HG03039 (cell line): ENCODE measurements around the gene LZTR1.

ENCODE experiments used
- ATAC-seq: cut with Tn5 transposase; IDR thresholded peaks from one replicate; pipeline ENCODE4 v1.9.1; 2021; ENCODE audit warnings: mild to moderate bottlenecking, moderate library complexity; ENCODE audit not compliant: unreplicated experiment

LZTR1 gene

DNA sequence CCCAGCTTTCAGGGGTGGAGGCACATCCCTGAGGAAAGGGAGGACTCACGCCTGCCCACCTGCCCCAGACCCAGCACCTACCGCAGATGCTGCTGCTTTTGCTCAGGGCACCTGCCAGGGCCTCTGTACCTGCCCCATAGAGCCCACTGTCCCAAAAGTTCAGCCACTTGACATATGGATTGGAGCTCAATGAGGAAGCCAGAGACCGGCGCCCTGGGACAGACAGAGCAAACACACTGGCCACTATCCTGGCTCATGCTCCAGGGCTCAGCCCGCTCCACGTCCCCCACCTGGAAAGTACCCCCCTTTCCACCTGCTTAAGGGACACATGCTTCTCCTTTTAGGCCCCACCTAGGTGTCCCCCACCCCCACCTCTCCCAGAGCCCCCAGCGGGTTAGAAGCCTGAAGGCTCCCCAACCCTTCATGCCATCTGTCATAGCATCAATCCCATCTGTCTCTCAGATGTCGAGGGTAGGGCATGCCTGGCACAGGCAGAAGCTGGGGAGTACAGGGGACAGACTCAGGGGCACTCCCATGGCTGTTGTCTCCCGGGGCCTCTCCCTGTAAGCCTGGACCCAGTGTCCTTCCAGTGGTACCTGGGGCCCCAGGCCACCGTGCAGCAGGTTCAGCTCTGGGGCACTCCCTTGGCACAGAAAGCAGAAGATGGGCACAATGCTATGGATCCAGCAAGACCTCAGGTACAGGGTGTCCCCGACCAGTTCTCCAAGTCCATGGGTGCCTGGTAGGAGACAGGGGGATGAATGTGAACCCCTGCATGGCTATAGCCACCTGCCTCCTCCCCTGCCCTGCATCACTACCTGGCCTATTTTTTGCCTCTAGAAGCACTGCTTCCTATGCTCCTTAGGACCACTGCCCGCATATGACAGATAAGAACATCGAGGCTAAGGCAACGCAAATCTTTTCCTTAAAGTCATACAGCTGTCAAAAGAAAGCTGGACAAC, 30.6 kb downstream of the LZTR1 start:
- ATAC-seq = no peak

DNA sequence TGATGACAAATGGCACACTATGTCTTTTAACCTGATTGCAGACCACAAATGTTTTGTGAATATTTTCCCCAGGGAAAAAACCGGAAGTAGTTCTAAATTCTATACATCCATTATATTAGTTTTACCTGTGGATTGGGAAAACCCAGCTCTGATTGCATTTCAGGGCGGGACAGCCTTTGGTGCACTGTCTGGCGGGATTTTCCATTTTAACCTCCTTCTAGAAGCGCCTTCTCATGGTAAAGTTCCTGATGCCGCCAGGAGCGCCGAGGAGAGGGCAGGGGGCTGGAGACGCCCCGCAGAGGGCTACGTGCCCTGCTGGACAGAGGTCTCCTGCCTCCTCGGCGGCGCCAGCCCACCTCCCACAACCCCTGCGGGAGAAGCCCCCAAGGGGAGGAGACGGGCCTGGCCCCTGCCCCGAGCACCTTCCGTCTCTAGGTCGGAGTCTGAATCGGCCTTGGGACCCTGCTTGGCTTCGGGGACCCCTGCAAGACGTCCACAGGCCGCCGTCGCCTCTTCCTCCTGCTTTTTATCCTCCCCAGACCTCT, 31.6 kb downstream of the LZTR1 start:
- ATAC-seq = peak; percentile 6

DNA sequence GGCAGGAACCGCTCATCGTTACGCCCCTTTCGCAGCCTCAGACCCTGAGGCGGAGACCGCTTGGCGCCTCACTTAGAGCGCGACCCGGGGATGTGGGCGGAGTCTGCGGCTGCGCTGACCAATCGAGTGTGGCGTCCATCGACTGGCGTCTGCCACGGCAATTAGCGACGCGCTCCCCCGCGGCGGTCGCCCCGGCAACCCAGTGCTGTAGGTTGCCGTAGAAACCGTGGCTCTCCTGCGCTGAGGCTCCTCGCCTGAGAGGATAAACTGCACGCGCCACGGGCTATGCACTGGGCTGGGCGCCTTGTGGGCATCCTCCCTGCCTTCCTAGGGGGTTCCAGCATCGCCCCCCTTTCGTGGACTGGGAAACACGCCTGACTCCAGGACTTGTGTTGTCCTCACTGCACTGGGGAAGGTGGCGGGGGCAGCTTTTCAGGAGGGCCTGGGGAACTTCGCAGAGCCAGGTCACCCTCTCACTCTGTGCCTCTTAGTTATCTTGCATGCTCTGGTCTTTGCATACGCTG, 32.2 kb downstream of the LZTR1 start:
- ATAC-seq = peak; percentile 71

DNA sequence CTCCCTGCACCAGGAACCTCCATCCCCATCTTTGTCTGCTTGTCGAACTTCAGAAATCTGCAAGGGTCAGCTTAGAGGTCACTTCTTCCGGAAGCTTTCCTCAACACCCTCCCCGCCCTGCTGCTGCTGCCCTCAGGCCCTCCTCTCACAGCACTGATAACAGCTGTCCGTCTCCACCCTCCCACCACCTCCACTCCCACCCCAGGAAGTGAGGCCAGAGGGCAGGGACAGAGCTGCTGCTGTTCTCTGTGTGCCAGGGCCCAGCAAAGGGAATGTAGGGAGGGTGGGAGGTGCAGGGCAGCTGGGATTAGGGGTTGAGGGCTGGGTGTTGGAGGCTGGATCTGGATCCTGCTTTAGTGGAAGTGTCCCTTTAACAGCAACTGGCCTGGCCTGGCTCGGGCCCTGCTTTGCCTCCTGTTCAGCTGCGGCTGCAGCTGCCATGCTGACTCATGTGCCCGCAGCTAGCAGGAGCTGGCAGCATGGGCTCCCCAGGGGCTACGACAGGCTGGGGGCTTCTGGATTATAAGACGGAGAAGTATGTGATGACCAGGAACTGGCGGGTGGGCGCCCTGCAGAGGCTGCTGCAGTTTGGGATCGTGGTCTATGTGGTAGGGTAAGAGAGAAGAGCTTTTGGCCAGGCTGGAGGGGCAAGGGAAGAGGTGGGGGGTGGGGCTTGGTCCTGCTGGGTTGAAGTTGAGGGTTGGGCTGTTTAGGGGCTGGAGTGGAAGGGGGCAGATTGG, 32.8 kb downstream of the LZTR1 start, which contains the start of gene P2RX6:
Gene P2RX6 (plus strand): TSS at position 440 of the 740 bp plus-strand sequence. CDS start 10 bp downstream, at position 450.
- no peak for ATAC-seq

DNA sequence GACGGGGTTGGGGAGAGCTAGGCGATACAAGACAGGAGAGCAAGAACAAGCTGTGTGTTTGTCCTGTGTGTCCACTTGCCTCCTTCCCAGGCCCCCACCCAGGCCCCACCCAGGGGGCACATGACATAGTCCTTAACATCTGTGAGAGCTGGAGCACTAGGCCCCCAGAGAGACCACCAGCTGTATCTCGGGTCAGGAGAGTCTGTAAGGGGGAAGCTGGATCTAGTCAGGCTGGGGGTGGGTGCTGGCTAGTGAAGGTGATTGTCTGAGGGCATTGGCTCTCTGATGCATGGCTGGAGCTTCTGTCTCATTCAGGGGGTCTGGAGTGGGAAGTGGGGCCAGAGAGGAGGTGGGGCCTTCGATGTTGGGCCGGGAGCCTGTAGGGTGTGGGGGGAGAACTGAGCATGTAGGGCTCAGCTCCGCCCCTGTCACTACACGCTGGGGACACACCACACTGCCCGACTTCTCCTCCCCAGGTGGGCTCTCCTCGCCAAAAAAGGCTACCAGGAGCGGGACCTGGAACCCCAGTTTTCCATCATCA, 33.4 kb downstream of the LZTR1 start:
- ATAC-seq = no peak

DNA sequence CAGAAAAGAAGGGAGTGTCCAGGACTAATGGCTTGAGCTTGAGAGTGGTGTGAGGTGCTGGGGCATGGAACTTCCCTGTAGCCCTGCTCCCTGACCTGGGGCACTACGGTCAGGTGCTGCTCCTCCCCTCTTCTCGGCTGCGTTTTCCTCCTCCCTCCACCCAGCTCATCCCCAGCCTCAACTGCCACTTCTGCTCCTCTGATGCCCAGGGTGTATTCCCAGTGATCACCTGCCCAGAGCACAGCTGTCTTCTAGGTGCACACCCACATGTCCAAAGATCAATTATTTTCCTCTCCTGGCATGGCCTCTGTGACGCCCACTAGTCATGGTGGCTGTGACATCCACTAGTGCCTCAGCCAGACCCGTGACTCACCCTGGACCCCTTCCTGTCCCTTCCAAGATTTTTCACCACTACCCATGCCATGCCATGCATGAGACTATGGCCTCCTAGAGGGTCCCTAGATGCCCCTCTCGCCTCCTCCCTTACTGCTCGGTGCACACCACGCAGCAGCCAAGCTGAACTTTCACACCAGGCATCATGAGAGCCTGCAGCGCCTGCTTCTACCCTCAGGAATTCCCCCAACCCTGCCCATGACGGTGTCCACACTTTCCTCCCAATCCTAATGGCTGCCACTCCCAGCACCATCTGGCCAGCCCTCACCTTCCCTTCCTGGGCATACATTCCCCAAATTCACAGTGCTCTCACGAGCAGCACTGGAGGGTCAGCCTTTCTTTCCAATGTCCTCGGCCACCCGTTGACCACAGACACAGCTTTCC, 34.7 kb downstream of the LZTR1 start:
- no peak for ATAC-seq

DNA sequence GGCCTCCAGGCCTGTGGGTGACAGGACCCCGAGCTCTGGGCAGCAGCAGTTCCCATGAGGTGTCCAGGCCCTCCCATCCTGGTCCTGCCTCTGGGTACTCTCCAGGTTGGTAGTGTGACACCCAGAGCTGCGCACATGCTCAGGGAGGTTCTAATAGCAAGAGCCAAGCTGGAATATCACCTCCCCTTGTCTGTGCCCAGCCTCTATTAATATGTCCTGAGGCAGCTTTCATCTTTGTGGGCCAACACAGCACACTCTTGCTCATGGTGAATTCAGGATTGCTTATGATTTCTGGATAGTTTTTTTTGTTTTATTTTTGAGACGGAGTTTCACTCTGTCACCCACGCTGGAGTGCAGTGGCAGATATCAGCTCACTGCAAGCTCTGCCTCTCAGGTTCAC, 36.2 kb downstream of the LZTR1 start:
- no peak for ATAC-seq

DNA sequence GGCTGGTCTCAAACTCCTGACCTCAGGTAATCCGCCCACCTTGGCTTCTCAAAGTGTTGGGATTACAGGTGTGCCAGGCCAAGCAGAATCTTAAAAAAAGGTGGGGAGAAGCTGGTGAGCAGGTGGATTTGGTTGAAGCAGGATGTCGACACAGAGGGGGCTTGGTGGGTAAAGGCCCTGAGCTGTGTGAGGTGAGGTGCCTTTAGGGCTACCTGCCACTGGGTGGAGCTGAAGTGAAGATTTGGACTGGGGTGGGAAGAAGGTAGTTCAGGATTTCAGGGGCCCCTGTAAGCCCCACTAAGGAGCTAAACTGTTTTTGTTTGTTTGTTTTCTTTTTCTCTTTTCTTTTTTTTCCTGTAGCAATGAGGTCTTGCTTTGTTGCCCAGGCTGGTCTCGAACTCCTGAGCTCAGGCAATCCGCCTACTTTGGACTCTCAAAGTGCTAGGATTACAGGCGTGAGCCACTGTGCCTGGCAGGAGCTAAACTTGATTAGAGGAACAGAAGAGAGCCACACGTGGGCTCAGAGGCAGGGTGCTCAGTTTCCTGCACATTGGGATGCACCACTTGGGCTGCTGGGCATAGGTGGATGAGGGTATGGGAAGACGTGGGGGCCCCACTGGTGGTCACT, 38.8 kb downstream of the LZTR1 start:
- no peak for ATAC-seq

DNA sequence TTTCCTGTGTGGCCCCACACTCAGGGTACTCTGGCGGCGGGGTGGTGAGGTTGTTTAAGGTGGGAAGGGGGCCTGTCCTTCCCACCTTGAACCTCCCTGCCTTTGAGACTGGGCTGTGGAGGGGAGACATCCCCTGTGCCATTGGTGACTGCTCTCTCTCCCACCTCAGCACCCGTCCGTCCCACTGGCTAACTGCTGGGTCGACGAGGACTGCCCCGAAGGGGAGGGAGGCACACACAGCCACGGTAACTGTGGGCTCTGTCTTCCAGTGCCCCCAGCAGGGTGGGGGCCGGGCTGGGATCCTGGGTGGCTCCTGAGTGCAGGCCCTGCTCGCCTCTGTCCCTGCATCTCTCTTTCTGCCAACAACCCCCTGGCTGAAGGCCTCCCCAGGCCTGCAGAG, 40.4 kb downstream of the LZTR1 start:
- no peak for ATAC-seq

DNA sequence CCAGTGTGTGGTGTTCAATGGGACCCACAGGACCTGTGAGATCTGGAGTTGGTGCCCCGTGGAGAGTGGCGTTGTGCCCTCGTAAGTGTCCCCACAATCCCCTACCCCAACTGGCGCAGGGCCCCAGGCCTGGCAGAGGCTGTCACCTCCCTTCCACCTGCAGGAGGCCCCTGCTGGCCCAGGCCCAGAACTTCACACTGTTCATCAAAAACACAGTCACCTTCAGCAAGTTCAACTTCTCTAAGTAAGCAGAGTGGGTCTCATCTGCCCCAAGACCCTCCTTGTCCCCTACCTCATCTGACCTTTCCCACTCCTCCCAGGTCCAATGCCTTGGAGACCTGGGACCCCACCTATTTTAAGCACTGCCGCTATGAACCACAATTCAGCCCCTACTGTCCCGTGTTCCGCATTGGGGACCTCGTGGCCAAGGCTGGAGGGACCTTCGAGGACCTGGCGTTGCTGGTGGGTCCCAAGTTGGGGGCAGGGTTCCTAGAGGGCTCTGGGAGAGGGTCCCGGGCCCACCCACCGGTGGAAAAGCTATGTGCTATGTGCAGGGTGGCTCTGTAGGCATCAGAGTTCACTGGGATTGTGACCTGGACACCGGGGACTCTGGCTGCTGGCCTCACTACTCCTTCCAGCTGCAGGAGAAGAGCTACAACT, 41.0 kb downstream of the LZTR1 start:
- no peak for ATAC-seq

DNA sequence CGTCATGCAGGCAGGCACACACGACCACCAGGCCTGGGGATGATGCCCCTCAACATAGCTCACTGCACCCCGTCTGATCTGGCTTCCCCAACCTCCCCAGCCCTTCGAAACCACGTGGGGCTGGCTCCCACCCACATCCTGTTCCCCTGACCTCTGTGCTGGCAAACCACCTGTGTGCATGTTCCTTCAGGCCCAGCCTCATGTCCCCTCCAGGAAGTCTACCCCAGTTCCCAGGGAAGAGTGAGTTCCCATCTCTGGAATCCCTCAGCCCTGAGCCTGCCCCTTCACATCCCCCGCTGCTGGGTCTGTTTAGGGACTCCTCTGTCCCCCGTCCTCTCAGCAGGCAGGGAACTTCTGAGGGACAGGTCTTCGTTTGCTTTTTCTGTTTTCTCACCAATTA, 43.2 kb downstream of the LZTR1 start:
- no peak for ATAC-seq

DNA sequence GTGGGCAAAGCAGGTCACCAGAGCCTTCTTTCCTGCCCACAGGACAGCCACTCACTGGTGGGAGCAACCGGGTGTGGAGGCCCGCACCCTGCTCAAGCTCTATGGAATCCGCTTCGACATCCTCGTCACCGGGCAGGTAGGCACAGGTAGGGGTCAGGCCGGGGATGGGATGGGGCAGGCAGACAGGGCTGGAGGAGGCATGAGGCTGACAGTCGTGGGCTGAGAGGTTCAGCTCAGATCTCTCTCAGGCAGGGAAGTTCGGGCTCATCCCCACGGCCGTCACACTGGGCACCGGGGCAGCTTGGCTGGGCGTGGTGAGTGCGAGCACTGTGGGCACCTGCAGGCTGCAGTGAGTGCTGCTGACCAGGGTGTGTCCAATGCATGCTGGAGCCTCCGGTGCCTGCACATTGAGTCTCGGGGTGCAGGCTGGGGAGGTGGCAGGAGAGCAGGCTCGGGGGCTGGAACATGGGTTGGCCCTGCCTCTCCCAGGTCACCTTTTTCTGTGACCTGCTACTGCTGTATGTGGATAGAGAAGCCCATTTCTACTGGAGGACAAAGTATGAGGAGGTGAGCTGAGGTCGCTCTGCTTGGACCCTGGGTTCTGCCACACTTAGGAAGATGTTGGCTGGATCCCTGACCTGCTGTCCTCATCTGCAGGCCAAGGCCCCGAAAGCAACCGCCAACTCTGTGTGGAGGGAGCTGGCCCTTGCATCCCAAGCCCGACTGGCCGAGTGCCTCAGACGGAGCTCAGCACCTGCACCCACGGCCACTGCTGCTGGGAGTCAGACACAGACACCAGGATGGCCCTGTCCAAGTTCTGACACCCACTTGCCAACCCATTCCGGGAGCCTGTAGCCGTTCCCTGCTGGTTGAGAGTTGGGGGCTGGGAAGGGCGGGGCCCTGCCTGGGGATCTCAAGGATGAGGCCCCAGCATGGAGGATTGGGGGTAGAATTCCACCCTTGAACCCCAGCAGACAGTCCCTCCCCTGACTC, 44.0 kb downstream of the LZTR1 start:
- no peak for ATAC-seq

DNA sequence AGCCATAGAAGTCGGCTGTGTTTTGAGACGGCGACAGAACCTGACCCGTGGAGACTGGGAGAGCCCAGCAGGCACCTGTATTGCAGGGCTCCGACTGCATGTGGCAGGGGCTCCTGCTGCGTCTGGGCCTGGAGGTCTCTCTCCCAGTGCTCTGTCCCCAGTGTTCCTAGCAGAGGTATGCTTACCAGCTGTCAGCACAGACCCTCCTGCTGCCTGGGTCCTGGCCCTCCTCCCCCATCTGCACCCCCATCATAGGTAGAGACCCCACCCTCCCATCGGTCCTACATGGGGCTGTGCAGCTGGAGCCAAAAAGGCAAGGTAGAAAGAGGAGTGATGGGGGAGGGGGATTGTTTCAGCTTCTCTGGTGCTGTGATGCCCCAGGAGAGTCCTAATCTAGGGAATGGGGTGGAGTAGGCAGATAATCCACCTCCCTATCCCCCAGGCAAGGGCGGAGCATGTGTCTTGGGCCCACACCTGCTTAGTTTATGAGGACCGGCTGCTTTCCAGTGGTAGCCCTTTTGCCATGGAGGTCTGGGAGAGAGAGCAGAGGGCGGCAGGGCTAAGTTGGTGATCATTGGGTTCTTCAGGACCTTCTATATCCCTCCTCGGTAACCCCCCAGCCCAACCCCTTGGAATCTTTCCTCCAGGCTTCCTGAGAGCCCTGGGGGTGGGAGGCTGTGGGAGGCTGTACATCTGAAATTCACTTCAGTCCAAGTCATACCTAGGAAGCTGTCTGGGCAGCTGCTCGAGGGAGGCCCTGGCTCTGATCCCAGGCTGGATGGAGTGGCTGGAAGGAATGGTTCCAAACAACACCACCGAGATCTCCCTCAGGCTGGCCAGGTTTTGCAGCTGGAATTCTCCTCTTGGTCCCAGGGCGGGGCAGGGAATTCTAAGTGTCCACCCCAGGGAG, 44.9 kb downstream of the LZTR1 start:
- ATAC-seq = no peak

DNA sequence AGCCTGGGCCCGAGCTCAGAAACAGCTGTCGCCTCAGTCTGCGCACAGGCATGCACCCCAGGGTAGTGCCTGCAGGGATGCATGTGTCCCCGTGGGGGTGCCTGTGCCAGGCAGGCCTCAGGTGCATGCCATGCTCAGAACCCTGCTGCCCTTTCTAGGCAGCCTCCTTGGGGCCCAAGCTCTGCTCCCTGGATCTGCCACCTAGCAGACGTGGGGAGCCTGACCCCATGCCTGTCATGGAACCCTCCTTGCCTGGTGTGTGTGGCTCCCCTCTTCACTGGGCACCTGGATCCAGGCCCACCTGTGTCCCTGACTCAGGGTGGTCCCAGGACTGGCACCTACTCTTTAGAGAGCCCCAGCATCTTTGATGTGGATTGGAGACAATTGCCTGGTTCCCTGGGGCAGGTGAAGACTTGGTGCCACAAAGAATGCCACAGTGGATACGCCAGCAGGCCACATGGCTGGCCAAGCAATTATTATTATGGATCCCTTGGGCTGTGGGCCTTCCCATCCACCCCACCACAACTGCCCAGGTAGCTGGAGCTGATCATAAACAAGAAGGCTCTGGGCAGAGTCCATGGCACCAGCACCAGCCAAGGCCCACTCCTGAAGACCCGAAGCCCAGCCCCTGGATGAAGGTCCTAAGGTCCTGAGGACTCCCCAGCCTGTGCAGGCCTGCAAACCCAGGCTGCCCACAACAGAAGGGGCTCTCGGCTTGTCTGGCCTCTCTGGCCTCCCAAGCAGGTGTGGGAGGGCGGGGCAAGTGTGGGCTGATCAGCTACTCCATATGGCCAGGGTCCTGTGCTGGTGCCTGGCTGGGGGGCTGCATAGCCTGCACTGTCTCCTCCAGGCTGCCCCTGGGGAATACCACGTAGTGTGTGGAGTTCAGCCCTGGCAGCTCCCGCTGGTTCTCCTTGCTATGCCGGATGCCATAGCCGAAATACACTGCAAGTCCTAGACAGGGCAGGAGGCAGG, 46.5 kb downstream of the LZTR1 start:
- no peak for ATAC-seq

DNA sequence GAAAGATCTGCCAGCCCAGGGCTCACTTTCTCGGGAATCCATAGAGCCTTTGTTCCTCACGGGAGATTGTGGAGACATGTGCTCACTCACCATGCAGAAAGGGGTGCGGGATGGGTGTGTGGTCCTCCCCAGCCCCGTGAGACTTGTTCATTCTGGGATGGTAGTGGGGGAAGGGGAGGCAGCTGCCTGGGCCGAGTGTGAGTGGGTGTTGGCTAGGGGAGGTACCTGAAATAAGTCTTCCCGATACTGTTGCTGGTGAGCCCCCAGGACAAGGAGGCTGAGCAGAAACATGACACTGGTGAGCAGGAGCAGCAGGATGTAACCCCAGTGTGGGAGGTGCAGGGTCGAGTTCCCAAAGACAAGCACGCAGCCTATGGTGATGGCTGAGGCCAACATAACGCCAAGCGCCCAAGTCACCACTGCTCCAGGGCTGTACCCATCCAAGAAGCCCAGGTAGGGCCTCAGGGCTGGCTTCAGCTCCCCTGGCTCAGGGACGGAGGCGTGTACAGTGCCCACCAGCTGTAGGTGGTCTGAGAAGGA, 47.5 kb downstream of the LZTR1 start:
- ATAC-seq = no peak

DNA sequence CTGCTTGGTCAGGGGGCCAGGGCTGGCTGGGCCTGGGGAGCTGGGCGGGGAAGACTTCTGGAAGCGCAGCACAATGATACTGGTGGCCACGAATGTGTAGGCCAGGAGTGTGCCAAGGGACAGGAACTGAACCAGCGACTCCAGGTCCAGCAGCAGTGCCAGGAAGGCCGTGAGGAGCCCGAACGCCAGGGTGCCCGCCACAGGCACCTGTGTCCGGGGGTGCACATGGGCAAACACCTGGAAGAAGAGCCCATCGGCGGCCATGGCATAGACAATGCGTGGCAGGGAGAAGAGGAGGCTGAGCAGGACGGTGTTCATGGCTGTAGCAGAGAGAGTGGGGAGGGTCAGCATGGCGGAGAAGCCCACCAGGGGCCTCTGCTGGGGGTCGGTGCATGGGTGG, 47.9 kb downstream of the LZTR1 start:
- no peak for ATAC-seq
